ENCODE results near the gene TOM1L1. TPM values are rescaled to one million over a fixed set of nuclear protein-coding genes. Genes with fewer than 3 reads are reported as not detected.
"Not testable (repeated sequence)": the region's sequence is repeated elsewhere in the genome, so short reads cannot be mapped to it uniquely, and the experiment has no call there.

TOM1L1 gene
- total RNA-seq, 1 experiment from 2014 or later = 58.5 TPM

DNA sequence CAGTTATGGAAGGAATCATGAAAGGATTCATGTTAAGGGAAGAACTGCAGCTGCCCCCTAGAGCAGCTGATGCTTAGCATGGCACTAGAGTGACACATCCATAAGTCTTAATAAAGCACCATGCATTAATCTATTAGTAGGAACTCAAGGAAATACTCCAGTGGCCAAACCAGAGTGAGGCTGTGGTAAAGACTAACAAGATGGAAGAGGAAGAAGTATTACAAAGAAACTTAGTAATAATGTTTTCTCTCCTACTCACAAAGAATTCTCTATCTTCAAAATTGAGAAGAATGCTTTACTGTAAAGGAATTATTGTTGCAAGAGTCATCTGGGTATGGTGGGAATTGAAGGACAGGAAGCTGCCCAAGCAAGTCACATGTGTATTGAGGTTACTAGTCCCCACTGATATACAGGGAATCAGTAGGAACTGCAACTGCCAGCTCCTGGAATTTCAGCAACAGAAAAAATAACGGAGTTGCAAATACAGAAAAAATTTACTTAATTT lies 29.9 kb upstream of the TOM1L1 start:
- Mint-ChIP-seq H3K36me3 (peaks cover 16% of the 10 kb centered on the region), H3K4me3 (no peak overlapping the region), H3K27me3 (ENCODE audit: low read depth) (no peaks in the 10 kb centered on the region), H3K27ac (no peak overlapping the region), H3K9me3 (peaks cover 44% of the 10 kb centered on the region), H3K4me1 (peaks cover 5% of the 10 kb centered on the region)
- DNase-seq (ENCODE audit: low spot score) = no peak
- POLR2A ChIA-PET = interaction anchor here (0.5 kb wide), 1 partner anchor 111 kb away, joined by 3 read pairs; no protein-coding TSS in a partner anchor
- ATAC-seq = no peak
- TF ChIP-seq CDX4 (CRISPR knock-in tag; IDR thresholded peaks at IDR 0.05; ENCODE audit: borderline replicate concordance) = no peak
- TF ChIP-seq MAX (CRISPR knock-in tag; IDR thresholded peaks at IDR 0.05) = no peak
- TF ChIP-seq JUN (CRISPR knock-in tag; IDR thresholded peaks at IDR 0.05) = no peak
- TF ChIP-seq, protein P1, sequence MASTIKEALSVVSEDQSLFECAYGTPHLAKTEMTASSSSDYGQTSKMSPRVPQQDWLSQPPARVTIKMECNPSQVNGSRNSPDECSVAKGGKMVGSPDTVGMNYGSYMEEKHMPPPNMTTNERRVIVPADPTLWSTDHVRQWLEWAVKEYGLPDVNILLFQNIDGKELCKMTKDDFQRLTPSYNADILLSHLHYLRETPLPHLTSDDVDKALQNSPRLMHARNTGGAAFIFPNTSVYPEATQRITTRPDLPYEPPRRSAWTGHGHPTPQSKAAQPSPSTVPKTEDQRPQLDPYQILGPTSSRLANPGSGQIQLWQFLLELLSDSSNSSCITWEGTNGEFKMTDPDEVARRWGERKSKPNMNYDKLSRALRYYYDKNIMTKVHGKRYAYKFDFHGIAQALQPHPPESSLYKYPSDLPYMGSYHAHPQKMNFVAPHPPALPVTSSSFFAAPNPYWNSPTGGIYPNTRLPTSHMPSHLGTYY (CRISPR knock-in tag; IDR thresholded peaks at IDR 0.05) = no peak
- TF ChIP-seq GTF2I (CRISPR knock-in tag; conservative IDR thresholded peaks at IDR 0.05) = no peak
- TF ChIP-seq ESRRA (CRISPR knock-in tag; IDR thresholded peaks at IDR 0.05; ENCODE audit: borderline replicate concordance) = no peak
- no peak for TF ChIP-seq TP53 (CRISPR knock-in tag; IDR thresholded peaks at IDR 0.05)
- TF ChIP-seq, protein P2, sequence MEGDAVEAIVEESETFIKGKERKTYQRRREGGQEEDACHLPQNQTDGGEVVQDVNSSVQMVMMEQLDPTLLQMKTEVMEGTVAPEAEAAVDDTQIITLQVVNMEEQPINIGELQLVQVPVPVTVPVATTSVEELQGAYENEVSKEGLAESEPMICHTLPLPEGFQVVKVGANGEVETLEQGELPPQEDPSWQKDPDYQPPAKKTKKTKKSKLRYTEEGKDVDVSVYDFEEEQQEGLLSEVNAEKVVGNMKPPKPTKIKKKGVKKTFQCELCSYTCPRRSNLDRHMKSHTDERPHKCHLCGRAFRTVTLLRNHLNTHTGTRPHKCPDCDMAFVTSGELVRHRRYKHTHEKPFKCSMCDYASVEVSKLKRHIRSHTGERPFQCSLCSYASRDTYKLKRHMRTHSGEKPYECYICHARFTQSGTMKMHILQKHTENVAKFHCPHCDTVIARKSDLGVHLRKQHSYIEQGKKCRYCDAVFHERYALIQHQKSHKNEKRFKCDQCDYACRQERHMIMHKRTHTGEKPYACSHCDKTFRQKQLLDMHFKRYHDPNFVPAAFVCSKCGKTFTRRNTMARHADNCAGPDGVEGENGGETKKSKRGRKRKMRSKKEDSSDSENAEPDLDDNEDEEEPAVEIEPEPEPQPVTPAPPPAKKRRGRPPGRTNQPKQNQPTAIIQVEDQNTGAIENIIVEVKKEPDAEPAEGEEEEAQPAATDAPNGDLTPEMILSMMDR (IDR thresholded peaks at IDR 0.05) = no peak
- TF ChIP-seq, protein P3, sequence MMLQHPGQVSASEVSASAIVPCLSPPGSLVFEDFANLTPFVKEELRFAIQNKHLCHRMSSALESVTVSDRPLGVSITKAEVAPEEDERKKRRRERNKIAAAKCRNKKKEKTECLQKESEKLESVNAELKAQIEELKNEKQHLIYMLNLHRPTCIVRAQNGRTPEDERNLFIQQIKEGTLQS (CRISPR knock-in tag; conservative IDR thresholded peaks at IDR 0.05) = no peak
- TF ChIP-seq GABPB1 (CRISPR knock-in tag; IDR thresholded peaks at IDR 0.05) = no peak
- no peak for TF ChIP-seq ZNF671 (CRISPR knock-in tag; IDR thresholded peaks at IDR 0.05)
- CTCF ChIA-PET = no interaction called here

- H3K27ac Mint-ChIP-seq; ATAC-seq; DNase-seq (ENCODE audit: low spot score); H3K4me3 Mint-ChIP-seq; H3K27me3 Mint-ChIP-seq (ENCODE audit: low read depth); POLR2A ChIA-PET: not testable (repeated sequence)
- Mint-ChIP-seq H3K9me3 (peaks cover 66% of the 10 kb centered on the region), H3K4me1 (peaks cover 18% of the 10 kb centered on the region), H3K36me3 (peaks cover 50% of the 10 kb centered on the region)
- CTCF ChIA-PET = interaction anchor here (1.4 kb wide), 1 partner anchor 15 kb away, joined by 3 read pairs; no protein-coding TSS in a partner anchor
Measured at GRCh38 chr17:54875906-54876305, 24.7 kb upstream of the TOM1L1 start.

GRCh38 chr17:54876656-54877195 lies 23.9 kb upstream of the TOM1L1 start:
- Mint-ChIP-seq H3K4me1 (peaks cover 18% of the 10 kb centered on the region), H3K4me3 (no peak overlapping the region), H3K27ac (no peak overlapping the region), H3K36me3 (peaks cover 52% of the 10 kb centered on the region), H3K27me3 (ENCODE audit: low read depth) (no peaks in the 10 kb centered on the region; the same call in 1 of the 2 replicates), H3K9me3 (peaks cover 66% of the 10 kb centered on the region)
- CTCF ChIA-PET = no interaction called here
- POLR2A ChIA-PET = no interaction called here
- ATAC-seq (no peak; the same call in 1 of the 2 replicates), DNase-seq (ENCODE audit: low spot score) (no peak)
- TF ChIP-seq, protein P4, sequence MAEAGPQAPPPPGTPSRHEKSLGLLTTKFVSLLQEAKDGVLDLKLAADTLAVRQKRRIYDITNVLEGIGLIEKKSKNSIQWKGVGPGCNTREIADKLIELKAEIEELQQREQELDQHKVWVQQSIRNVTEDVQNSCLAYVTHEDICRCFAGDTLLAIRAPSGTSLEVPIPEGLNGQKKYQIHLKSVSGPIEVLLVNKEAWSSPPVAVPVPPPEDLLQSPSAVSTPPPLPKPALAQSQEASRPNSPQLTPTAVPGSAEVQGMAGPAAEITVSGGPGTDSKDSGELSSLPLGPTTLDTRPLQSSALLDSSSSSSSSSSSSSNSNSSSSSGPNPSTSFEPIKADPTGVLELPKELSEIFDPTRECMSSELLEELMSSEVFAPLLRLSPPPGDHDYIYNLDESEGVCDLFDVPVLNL (CRISPR knock-in tag; IDR thresholded peaks at IDR 0.05; ENCODE audit: borderline replicate concordance, low read depth) = no peak
- TF ChIP-seq, protein P5, sequence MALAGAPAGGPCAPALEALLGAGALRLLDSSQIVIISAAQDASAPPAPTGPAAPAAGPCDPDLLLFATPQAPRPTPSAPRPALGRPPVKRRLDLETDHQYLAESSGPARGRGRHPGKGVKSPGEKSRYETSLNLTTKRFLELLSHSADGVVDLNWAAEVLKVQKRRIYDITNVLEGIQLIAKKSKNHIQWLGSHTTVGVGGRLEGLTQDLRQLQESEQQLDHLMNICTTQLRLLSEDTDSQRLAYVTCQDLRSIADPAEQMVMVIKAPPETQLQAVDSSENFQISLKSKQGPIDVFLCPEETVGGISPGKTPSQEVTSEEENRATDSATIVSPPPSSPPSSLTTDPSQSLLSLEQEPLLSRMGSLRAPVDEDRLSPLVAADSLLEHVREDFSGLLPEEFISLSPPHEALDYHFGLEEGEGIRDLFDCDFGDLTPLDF (CRISPR knock-in tag; IDR thresholded peaks at IDR 0.05) = no peak
- TF ChIP-seq, protein P6, sequence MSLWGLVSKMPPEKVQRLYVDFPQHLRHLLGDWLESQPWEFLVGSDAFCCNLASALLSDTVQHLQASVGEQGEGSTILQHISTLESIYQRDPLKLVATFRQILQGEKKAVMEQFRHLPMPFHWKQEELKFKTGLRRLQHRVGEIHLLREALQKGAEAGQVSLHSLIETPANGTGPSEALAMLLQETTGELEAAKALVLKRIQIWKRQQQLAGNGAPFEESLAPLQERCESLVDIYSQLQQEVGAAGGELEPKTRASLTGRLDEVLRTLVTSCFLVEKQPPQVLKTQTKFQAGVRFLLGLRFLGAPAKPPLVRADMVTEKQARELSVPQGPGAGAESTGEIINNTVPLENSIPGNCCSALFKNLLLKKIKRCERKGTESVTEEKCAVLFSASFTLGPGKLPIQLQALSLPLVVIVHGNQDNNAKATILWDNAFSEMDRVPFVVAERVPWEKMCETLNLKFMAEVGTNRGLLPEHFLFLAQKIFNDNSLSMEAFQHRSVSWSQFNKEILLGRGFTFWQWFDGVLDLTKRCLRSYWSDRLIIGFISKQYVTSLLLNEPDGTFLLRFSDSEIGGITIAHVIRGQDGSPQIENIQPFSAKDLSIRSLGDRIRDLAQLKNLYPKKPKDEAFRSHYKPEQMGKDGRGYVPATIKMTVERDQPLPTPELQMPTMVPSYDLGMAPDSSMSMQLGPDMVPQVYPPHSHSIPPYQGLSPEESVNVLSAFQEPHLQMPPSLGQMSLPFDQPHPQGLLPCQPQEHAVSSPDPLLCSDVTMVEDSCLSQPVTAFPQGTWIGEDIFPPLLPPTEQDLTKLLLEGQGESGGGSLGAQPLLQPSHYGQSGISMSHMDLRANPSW (CRISPR knock-in tag; conservative IDR thresholded peaks at IDR 0.05; ENCODE audit: low read depth) = no peak
- no peak for TF ChIP-seq SP1 (CRISPR knock-in tag; conservative IDR thresholded peaks at IDR 0.05)
- TF ChIP-seq ZBTB21 (CRISPR knock-in tag; IDR thresholded peaks at IDR 0.05; ENCODE audit: borderline replicate concordance) = no peak
- no peak for TF ChIP-seq CREM (CRISPR knock-in tag; IDR thresholded peaks at IDR 0.05)
- no peak for TF ChIP-seq ZNF416 (CRISPR knock-in tag; IDR thresholded peaks at IDR 0.05)
- TF ChIP-seq ATF2 (CRISPR knock-in tag; IDR thresholded peaks at IDR 0.05; ENCODE audit: borderline replicate concordance, low read depth) = no peak
- TF ChIP-seq FOXK1 (CRISPR knock-in tag; IDR thresholded peaks at IDR 0.05) = no peak
- no peak for TF ChIP-seq ZNF317 (CRISPR knock-in tag; IDR thresholded peaks at IDR 0.05; ENCODE audit: borderline replicate concordance, low read depth)
